ENCODE data around the gene EXOC2.

The EXOC2 gene

DNA sequence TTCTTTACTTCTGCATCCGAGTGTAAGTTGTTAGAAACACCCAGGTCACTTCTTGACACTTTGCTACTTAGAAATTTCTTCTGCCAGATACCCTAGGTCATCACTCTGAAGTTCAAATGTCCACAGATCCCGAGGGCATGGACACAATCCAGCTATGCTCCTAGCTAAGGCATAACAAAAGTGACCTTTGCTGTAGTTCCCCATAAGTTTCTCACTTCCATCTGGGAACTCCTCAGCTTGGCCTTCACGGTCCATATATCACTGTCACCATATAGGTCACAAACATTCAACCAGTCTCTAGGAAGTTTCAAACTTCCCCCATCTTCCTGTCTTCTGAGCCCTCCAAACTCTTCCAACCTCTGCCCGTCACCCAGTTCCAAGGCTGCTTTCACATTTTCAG, 236.1 kb downstream of the EXOC2 start:
- DNase-seq: no peak

DNA sequence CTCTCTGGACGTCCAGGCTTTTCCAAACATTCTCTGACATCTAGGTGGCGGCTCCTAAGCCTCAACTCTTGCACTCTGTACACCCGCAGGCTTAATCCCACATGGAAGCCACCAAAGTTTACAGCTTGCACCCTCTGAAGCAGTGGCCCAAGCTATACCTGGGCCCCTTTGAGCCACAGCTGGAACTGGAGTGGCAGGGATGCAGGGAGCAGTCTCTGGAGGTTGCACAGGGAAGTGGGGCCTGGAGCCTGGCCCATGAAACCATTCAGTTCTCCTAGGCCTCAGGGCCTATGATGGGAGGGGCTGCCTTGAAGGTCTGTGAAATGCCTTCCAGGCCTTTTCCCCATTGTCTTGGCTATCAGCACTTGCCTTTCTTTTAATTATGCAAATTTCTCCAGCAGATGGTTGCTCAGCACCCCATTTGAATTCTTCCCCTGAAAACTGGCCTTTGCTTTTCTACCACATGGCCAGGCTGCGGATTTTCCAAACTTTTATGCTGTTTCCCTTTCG, 236.5 kb downstream of the EXOC2 start:
- DNase-seq: no peak

- no peak for DNase-seq
Measured at GRCh38 chr6:455835-456234, 237.1 kb downstream of the EXOC2 start.

DNA sequence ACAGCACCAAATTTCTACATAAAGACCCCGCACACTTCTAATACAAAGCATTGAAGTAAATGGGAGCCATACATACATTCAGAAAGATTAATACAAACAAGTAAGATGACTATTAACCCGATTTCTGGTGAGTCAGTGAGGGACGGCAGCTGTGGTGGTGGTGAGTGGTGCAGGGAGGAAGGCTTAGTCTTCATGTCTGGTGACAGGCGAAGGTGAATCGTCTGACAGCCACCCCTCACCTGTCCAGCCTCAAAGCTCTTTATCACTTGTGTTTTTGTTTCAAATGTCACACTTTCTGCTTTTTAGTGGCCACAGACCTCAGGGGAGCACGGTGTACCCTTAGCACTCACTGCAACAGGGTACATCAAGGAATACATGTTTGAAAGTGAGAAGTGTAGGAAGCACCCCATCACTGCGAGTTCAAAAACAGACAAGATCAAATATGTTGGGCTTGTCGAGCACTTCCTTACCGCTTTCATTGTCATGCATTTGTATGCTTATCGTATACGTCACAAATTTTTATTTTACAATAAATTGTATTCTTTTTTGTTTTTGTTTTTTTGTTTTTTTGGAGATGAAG, 237.8 kb downstream of the EXOC2 start:
- no peak for DNase-seq

GRCh38 chr6:454148-454991, 238.6 kb downstream of the EXOC2 start:
- DNase-seq: no peak

DNA sequence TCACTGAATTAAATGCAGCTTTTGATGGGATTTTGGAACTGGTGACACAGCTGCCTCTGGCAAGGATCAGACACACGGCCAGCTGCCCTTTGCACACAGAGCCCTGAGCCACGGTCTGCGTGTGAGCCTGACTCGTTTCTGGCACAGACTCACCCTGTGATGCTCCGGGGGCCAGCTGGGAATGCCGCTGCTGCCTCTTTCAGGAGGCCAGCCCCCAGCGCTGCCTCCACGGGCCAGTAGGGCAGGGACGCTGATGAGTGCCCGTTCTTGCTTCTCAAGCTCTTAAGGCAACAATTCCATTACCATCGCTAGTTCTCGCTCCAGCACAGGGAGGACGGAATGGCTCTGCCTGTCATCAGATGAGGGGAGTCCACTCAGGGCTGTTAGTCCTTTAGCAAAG, 239.8 kb downstream of the EXOC2 start:
- peak; percentile 11 for DNase-seq

GRCh38 chr6:452301-453067, 240.5 kb downstream of the EXOC2 start:
- DNase-seq: peak; percentile 14

DNA sequence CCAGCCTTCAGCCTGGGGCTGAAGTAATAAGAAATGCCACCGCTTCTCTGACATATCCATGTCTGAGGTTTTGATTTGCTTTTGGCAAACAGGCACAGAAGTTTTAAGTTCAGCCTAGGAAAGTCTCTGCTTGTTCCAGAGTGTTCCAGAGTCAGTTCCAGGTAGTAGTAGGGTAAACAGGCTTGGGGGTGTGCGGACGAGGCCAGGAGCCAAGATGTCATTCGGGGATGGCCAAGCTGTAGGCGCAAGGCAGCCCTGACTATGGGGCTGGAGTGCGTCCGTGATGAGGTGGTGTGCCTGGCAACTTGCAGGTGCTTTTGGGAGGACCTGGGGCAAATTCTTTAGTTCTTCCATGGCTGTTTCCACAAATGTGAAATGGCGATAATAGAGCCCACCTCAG, 241.1 kb downstream of the EXOC2 start:
- DNase-seq: no peak

DNA sequence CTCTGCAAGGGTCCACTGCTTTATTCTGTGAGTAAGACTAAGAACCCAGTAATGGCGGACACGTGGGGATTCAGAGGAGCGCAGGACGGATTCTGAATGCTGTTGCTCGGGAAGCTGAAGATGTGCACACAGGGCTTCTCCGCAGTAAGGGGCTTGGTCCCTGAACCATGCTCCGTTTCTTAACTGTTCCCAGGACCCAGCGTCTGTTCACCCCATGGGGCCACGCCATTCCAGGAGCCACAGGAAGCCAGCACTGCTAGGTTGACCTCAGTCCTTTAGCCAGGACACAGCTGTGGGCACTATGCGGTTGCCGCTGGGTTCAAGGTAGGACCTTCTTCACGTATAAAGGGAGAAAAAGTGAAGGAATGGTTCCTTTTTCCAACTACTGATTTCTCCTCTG, 241.6 kb downstream of the EXOC2 start:
- no peak for DNase-seq

GRCh38 chr6:449486-450419, 243.2 kb downstream of the EXOC2 start:
- no peak for DNase-seq

GRCh38 chr6:449057-449430, 243.9 kb downstream of the EXOC2 start:
- DNase-seq: no peak

DNA sequence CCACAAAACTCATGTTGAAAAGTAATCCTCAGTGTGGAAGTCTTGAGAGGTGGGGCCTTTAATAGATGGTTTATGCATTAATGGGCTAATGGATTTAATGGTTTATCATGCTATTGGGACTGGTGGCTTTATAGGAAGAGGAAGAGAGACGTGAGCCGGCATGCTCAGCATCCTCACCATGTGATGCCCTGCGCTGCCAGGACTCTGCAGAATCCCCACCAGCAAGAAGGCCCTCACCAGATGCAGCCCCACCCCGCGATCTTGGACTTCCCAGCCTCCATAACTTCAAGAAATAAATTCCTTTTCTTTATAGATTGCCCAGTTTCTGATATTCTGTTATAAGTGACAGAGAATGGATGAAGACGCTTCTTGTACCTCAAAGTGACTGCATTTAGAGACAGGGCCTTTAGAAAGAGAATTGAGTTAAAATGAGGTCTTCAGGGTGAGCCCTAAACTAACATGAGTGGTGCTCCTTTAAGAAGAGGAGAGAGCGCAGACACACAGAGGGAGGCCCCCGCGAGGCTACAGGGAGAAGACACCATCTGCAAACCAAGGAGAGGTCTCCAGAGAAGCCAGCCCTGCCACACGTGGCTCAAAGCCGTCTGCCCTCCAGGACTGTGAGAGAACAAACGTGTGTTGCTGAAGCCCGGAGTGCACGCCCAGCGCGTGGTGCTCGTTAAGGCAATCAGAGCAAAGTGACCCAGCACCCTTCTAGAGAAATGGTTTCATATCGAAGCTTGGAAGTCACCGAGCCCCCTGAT, 244.5 kb downstream of the EXOC2 start:
- no peak for DNase-seq

GRCh38 chr6:447381-448165, 245.4 kb downstream of the EXOC2 start:
- DNase-seq: no peak

DNA sequence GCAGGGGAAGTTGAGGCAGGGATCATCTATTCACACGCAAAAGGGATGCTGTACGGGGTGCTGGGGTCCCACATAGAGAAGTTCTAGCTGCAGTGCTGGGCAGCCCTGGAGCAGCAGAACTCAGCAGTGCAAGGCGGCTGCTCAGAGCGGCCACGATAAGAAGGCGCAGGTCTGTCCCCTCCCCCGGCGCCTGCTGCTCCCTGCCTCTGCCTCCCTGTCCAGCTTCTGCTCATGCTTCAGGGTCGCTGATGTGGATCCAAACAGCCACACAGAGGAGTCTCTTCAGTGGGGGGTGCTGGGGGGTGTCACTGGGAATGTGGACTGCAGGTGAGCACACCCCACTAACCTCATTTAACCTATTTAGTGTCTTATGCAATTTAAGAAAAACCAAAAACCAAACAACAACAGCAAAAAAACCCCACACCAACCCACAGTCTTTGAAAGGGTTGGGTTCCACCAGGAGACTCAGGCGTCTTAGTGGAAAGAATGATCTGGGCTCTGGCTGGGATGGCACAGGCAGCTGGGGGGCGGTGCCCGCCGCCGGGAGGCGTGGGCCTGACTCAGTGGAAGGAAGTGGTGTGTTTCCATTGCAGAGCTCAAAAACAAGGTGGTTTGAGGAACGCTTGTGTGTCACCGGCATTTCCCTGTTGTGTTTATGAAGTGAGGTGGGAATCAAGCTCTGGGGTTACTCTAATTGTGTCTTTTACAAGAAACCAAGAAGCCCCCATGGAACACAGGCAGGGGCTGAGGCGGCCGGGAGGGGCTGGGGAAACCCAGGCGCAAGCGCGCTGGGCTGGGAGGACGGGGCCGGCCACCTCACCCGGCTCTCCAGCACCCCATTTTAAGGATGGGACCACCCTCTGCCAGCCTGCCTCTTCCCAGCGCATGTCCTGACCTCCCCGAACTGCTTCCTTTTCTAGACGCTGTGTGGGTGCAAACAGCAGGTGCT, 246.2 kb downstream of the EXOC2 start:
- no peak for DNase-seq

DNA sequence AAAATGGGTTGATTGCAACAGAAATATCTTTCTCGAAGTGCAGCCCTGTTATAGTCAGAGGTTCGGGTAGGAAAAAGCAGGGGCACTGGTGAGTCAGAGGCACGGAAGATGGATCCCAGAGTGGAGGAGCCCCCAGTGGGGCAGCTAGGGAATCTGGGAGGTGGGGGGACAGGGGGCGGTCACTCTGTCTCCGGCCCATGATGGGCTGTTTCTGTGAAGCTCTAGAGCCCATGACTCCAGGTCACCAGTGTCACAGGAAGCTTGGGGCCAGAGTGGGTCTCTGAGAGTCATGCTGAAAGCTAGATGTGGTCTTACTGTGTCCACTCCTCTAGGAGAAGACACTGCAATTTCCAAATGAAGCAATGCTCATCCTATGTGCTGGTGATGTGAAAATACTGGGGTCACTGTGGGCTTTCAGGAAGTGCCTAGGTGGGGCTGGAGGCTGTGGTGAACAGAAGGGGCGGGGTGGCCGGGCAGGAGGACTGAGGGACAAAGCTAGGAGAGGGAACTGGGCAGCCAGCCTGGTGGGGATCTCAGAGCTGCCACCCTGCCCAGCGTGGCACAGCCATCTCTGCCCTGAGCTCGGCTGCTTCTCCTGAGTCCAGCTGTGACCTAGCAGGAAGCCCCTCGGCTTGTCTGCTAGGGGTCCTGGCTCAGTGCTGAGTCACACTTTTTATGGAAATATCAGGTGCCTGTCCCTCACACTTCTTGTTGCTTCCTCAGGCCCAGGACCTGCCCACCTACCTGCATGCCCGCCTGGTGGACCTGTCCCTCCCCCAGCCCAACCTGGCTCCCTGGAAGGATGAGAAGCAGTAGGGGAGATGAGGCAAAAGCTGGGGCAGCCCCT, 247.1 kb downstream of the EXOC2 start:
- no peak for DNase-seq

DNA sequence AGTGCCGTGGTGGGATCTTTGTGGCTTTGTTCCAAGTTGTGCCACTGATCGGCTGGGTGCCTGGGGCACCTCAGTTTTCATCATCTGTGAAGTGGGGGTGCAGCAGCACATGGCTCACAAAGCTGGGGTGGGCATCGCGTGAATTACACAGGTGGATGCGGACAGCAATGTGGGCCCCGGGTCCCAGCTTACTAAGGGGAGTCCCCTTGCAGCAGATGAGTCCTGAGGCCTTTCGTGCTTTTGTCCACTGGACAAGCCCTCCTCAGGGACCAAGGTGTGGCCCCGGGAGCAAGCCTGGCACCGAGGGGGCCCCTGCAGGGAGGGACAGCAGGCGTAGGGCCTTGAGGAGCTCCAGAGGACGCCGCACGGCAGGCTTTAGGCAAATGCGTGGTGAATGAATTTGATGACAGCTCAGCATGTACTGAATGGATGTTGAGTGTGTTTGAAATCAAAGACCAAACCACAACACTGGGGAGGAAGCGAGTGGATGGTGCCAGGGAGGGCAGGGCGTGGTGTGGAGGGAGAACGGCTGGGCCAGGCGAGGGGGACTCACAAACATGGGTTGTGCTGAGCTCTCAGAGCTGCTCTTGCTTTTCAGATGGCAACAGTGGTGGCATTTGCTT, 248.2 kb downstream of the EXOC2 start:
- no peak for DNase-seq

DNA sequence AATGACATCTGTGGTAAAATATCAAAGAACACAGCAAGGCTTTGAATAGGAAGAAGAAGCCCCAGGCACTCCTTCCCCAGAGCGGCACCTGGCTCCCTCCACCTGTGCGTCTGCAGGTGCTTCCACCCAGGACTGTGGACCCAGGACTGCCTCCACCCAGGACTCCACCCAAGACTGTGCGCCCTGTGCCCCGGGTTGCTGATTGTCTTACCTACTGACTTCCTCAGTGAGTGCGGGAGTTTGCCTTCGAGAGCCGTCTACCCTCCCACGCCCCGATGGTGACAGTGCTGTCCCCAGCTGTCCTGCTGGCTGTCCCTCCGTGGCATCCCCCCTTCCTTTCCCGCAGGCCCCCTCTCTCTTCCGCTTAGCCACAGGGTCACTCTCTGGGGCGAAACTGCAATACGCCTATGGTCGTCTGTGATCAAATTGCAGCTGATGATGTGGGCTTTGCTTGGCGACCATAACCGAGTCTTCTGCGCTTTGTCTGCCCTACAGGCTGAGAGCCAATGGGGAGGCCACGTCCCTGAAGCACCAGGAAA, 249.2 kb downstream of the EXOC2 start:
- no peak for DNase-seq
